Activated naive CD4-positive, alpha-beta T cell treated with anti-CD3 and anti-CD28 coated beads, Interleukin-2, amount 10 ng/mL, durations not matched to agents 7 days and 5 days (primary cell): Measurements from ENCODE around the gene GRIA3.

Source experiments
- CTCF ChIA-PET: fragments of 350-600 bp; sonication (Branson Sonifier 250); formaldehyde crosslinking; loops from one replicate; lab custom pipeline; 2021; ENCODE audit warnings: antibody characterized with exemption; lab: Charles Lee
- DNase-seq: peaks from one replicate; pipeline ENCODE4 v3.0.0-alpha.2; 2020
- H3K27ac Mint-ChIP-seq: one replicate; pipeline ENCODE4 v1.8.0; 2021; ENCODE audit warnings: mild to moderate bottlenecking, moderate library complexity, mixed read lengths
- H3K27me3 Mint-ChIP-seq: one replicate; pipeline ENCODE4 v1.8.0; 2021; ENCODE audit warnings: mild to moderate bottlenecking, mixed read lengths
- H3K36me3 Mint-ChIP-seq: one replicate; pipeline ENCODE4 v1.8.0; 2021; ENCODE audit warnings: mixed read lengths
- H3K4me1 Mint-ChIP-seq: one replicate; pipeline ENCODE4 v1.8.0; 2021; ENCODE audit warnings: mixed read lengths
- H3K4me3 Mint-ChIP-seq: one replicate; pipeline ENCODE4 v1.8.0; 2021; ENCODE audit warnings: mild to moderate bottlenecking, moderate library complexity, mixed read lengths
- H3K9me3 Mint-ChIP-seq: one replicate; pipeline ENCODE4 v1.8.0; 2021; ENCODE audit warnings: mixed read lengths

Gene GRIA3

DNA sequence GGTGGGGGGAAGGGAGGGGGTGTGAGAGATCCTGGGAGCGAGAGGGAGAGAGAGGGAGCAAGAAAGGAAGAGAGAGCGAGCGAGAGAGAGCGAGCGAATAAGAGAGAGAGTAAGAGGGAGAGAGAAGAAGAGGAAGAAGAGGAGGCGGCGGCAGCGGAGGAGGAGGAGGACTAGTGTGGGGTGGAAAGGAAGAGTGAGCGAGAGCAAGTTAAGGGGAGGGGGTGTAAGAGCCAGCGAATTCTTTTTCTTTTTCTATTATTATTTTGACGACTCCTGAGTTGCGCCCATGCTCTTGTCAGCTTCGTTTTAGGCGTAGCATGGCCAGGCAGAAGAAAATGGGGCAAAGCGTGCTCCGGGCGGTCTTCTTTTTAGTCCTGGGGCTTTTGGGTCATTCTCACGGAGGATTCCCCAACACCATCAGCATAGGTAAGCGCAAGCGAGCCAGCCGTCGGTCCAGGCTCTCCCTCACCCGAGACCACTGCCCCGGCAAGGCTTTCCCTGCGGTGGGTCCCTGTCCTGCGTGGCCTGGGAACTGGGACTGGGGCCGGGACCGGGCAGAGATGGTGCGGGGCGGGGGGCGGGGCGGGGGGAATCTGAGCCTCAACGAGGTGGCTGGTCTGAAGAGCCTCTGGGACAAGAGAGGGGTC lies at the start of gene GRIA3:
GRIA3 (plus strand) TSS at position 60 of the 647 bp plus-strand sequence; CDS start at position 318, 258 bp downstream.
- Mint-ChIP-seq H3K36me3 (no peaks in the 10 kb centered on the region), H3K27ac (no peak within 1 kb of the TSS), H3K9me3 (no peaks in the 10 kb centered on the region), H3K4me1 (no peaks in the 10 kb centered on the region), H3K27me3 (peaks cover 45% of the 10 kb centered on the region), H3K4me3 (no peak within 1 kb of the TSS)
- DNase-seq, result no peak
- CTCF ChIA-PET, result no interaction called here

DNA sequence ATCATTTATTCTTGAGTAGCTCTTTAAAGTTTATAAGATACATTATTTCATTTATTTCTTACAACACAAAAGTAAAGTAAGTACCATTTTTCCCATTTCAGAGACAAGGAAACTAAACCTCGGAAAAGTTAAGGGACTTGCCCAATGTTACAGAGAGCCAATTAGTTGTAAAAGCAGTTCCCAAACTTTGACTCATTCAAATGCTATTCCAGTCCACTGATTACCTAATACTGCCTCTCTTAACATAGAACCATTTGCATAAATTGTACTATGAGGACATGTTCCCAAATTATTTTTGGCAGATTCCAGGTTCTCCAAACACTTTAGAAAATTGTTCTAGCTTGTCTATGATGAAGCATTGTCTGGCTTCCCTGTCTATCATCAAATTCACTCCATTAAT lies 45.6 kb upstream of the GRIA3 start:
- Mint-ChIP-seq H3K4me1 (no peaks in the 10 kb centered on the region), H3K4me3 (no peak overlapping the region), H3K27me3 (no peaks in the 10 kb centered on the region), H3K27ac (no peak overlapping the region), H3K9me3 (no peaks in the 10 kb centered on the region), H3K36me3 (no peaks in the 10 kb centered on the region)
- CTCF ChIA-PET, result no interaction called here
- DNase-seq, result no peak

DNA sequence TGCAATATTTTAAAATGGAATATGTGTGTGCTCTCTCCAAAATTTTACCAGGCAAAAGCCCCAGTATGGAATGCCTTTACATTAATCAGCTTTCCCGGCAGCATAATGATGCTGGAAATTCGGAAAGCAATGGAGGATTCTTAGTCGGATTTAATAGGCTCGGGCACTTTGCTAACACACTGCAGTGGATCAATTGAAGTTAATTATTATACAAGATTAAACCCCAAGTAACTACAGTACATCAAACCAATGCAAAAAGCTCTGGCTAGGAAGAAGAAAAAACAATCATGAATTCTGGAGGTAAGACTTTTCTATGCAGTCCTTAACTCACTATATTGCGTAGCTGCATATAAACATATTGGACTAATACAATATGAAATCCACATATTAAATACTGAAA lies 43.6 kb upstream of the GRIA3 start:
- Mint-ChIP-seq H3K4me3 (no peak overlapping the region), H3K9me3 (no peaks in the 10 kb centered on the region), H3K27ac (no peak overlapping the region), H3K4me1 (no peaks in the 10 kb centered on the region), H3K36me3 (no peaks in the 10 kb centered on the region), H3K27me3 (no peaks in the 10 kb centered on the region)
- CTCF ChIA-PET, result no interaction called here
- DNase-seq, result no peak

DNA sequence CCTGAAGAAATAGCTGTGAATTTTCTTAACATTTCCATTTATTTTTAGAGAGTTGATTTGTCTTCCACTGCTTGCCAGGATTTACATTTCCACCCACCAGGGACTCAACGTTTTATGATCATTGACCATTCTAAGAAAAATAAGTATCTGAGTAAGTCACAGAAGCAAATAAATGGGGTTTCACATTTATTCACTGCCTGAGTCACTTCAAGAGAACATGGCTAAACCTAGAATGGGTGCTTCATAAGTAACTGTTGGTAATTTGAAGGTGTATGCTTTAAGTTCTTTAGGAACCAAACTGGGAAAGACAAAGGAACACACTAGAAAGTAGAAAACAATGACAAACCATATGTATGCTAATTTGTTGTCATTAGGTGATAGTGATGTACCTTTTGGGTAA lies 43.2 kb upstream of the GRIA3 start:
- no peak for DNase-seq
- Mint-ChIP-seq H3K4me1 (no peaks in the 10 kb centered on the region), H3K36me3 (no peaks in the 10 kb centered on the region), H3K27ac (no peak overlapping the region), H3K4me3 (no peak overlapping the region), H3K27me3 (no peaks in the 10 kb centered on the region), H3K9me3 (no peaks in the 10 kb centered on the region)
- CTCF ChIA-PET, result no interaction called here

DNA sequence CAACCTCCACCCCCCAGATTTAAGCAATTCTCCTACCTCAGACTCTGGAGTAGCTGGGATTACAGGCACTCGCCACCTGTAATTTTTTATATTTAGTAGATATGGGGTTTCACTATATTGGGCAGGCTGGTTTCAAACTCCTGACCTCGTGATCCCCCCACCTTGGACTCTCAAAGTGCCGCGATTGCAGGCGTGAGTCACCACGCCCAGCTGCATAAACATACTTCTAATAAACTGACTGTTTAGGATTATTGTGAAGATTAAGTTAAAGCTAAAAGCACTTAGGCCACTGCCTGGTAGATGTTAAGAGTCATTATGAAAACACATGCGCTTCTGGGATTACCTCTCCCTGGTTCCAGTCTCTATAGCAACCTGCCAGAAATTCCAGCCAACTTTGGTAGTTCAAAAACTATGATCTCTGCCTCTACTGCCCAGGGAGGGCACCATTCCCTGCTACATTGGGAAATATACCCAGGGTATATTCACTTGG lies 30.2 kb upstream of the GRIA3 start:
- CTCF ChIA-PET, result no interaction called here
- H3K36me3 Mint-ChIP-seq, result no peaks in the 10 kb centered on the region
- H3K4me3 Mint-ChIP-seq, result no peak overlapping the region
- no peaks in the 10 kb centered on the region for H3K27me3 Mint-ChIP-seq
- no peaks in the 10 kb centered on the region for H3K4me1 Mint-ChIP-seq
- no peak overlapping the region for H3K27ac Mint-ChIP-seq
- no peak for DNase-seq
- no peaks in the 10 kb centered on the region for H3K9me3 Mint-ChIP-seq

DNA sequence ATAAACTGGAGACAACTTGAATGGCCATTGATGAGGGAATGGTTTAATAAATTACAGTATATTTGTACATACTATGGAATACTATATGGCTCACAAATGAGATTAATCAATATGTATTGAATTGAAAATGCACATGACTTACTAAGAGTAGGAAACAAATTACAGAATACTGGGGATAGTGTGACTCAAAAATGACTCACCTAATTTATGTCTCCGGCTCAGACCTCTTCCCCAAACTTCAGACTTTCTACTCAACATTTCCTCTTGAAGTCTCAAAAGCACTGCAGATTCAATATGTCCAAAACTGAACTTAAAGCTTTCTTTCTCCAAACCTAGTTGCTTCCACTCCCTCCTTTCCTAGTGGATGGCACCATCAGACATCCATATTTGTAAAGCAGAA lies 28.8 kb upstream of the GRIA3 start:
- H3K36me3 Mint-ChIP-seq, result no peaks in the 10 kb centered on the region
- no peak for DNase-seq
- CTCF ChIA-PET, result no interaction called here

DNA sequence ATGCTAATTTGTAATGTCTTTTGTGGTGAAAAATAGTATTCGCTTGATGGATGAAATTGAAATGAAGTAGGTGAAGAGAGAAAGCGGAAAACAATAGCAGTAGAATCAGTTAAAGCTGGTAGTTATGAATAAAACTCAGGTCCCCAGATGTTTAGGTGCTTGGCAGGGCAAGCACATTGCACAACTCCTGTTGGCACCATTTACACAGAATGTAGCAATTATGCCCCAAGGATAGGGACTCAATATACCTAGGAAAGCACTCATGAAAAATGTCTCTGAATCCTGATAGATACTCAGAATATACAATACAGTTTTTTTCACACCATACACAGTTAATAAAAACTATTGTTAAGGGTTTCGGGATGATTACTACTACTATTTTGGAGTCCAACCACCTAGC lies 26.5 kb upstream of the GRIA3 start:
- CTCF ChIA-PET, result no interaction called here
- Mint-ChIP-seq H3K27me3 (no peaks in the 10 kb centered on the region), H3K4me1 (no peaks in the 10 kb centered on the region), H3K9me3 (no peaks in the 10 kb centered on the region), H3K27ac (no peak overlapping the region), H3K36me3 (no peaks in the 10 kb centered on the region), H3K4me3 (no peak overlapping the region)
- DNase-seq, result no peak

More for the DNA sequence above, 28.8 kb upstream of the GRIA3 start:
- no peaks in the 10 kb centered on the region for H3K27me3 Mint-ChIP-seq
- no peaks in the 10 kb centered on the region for H3K9me3 Mint-ChIP-seq
- H3K27ac Mint-ChIP-seq, result no peak overlapping the region
- no peak overlapping the region for H3K4me3 Mint-ChIP-seq
- no peaks in the 10 kb centered on the region for H3K4me1 Mint-ChIP-seq

DNA sequence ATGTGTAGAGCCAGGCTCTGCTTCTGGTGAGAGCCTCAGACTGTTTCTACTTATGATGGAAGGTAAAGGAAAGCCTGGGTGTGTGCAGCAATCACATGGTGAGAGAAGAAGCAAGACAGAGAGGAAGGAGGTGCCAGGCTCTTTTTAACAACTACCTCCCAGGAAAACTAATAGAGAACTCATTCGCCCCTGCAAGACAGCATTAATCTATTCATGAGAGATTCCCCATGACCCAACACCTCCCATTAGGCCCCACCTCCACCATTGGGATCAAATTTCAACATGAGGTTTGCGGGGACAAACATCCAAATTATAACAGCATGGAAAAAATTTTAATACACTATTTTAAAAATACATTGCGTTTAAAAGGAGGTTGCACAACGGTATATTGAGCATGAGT lies 24.7 kb upstream of the GRIA3 start:
- CTCF ChIA-PET, result no interaction called here
- no peak overlapping the region for H3K4me3 Mint-ChIP-seq
- H3K36me3 Mint-ChIP-seq, result no peaks in the 10 kb centered on the region
- H3K27me3 Mint-ChIP-seq, result no peaks in the 10 kb centered on the region
- no peaks in the 10 kb centered on the region for H3K4me1 Mint-ChIP-seq
- no peak overlapping the region for H3K27ac Mint-ChIP-seq
- H3K9me3 Mint-ChIP-seq, result no peaks in the 10 kb centered on the region
- DNase-seq, result no peak

DNA sequence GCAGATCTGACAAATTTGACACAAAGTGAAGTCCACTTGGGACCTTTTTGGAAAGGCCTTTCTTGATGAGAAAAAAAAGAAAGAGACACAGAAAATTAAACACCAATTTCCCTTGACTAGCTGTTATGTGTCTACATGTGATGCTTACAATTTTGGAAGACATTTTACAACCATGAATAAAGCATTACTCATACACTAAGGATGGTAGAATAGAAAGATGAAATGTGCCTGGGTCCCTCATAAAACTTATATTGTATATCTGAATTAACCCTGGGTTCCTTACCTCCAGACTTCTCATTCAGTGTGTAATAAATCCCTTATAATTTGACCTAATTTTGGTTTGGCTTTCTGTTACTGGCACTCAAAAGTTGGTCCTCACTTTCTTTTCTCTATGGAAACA lies 16.5 kb upstream of the GRIA3 start:
- Mint-ChIP-seq H3K4me3 (no peak overlapping the region), H3K27ac (no peak overlapping the region), H3K4me1 (no peaks in the 10 kb centered on the region), H3K9me3 (no peaks in the 10 kb centered on the region), H3K36me3 (no peaks in the 10 kb centered on the region), H3K27me3 (no peaks in the 10 kb centered on the region)
- CTCF ChIA-PET, result no interaction called here
- DNase-seq, result no peak

DNA sequence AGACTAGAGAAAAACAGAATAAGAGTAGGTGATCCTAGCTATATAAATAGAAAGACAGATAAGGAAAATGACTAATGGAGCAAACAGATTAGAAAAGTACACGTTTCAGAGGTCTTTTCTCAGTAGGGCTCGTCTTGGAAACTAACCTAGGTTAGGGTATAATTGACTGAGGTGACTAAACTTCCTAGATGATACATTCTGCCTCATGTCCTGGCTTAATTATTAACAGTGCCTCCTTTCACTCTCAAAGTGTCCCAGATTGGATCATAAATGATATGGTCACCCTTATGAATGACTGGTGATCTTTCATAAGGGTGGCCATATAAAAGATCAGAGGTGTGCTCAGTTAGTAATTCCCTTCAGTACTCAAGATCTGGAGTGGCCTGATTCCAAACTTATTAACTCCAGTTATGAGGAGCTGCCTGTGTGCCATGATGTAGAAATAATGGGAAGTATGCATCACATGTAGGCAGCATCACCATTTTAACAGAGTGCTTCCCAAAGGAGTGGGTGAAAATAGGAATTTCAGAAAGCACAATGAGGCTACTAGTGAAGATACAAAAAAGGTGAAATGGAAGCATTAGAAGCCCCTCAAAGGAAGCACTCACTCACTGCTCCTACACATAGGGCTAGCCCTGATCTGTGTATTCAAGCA lies 14.7 kb upstream of the GRIA3 start:
- H3K4me1 Mint-ChIP-seq, result no peaks in the 10 kb centered on the region
- H3K27me3 Mint-ChIP-seq, result no peaks in the 10 kb centered on the region
- CTCF ChIA-PET, result no interaction called here
- no peak overlapping the region for H3K27ac Mint-ChIP-seq
- no peak overlapping the region for H3K4me3 Mint-ChIP-seq
- H3K36me3 Mint-ChIP-seq, result no peaks in the 10 kb centered on the region
- no peaks in the 10 kb centered on the region for H3K9me3 Mint-ChIP-seq
- DNase-seq, result no peak

DNA sequence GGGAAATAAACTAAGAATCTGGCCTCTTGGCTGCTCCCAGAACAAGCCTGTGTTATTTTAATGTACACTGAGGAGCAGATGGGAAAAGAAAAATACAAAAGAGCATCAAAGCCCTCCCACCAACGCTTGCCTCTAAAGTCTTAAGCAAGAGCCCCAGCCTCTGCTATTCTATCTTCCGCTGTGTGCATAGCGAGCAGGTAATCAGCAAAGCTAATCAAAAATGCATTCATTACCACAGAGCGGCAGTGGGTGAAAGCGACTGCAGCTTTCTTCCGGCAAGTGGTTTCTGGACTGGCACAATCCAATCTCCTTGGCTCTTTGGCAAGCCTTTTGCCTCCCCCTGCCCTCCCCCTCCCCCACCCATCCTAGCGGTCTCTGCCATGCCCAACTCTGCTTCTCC lies 13.5 kb upstream of the GRIA3 start:
- Mint-ChIP-seq H3K27me3 (no peaks in the 10 kb centered on the region), H3K4me3 (no peak overlapping the region), H3K27ac (no peak overlapping the region), H3K9me3 (no peaks in the 10 kb centered on the region), H3K4me1 (no peaks in the 10 kb centered on the region), H3K36me3 (no peaks in the 10 kb centered on the region)
- CTCF ChIA-PET, result no interaction called here
- DNase-seq, result no peak

DNA sequence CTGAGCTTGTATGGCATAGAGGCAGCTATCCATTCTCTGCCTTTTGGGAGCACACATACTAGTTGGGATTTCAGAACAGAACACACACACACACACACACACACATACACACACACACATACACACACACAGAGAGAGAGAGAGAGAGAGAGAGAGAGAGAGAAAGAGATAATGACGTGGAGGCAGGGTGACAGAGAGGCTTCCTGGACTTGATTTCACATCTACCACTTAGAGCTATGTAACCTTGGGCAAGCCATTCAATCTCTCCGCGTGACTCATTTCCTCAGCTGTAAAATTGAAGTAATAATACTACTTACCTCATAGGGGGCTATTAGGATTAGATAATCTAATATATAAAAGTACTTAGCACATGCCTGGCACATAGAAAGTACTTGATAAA lies 12.3 kb upstream of the GRIA3 start:
- DNase-seq, result no peak
- no peaks in the 10 kb centered on the region for H3K9me3 Mint-ChIP-seq
- CTCF ChIA-PET, result no interaction called here
- H3K4me1 Mint-ChIP-seq, result no peaks in the 10 kb centered on the region
- H3K4me3 Mint-ChIP-seq, result no peak overlapping the region
- no peaks in the 10 kb centered on the region for H3K27me3 Mint-ChIP-seq
- no peak overlapping the region for H3K27ac Mint-ChIP-seq
- no peaks in the 10 kb centered on the region for H3K36me3 Mint-ChIP-seq

DNA sequence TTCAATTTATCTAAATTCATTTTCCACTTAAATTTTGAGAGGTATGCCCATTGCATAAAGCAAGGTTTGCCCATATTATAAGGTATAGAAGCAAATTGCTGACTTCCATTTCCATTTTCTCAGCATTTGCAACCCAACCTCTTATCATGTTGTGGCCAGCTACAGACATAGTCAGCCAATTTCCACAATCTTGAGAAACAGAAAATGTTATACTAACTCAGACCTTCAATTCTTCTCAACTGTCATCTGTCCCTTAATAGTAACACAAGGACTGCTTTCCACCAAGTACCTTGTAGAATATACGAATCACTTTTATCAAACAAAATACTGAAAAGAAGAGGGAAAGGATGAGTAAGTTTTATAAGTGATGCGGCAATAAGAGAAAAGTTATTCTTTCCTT lies 11.2 kb upstream of the GRIA3 start:
- CTCF ChIA-PET, result no interaction called here
- H3K36me3 Mint-ChIP-seq, result no peaks in the 10 kb centered on the region

DNA sequence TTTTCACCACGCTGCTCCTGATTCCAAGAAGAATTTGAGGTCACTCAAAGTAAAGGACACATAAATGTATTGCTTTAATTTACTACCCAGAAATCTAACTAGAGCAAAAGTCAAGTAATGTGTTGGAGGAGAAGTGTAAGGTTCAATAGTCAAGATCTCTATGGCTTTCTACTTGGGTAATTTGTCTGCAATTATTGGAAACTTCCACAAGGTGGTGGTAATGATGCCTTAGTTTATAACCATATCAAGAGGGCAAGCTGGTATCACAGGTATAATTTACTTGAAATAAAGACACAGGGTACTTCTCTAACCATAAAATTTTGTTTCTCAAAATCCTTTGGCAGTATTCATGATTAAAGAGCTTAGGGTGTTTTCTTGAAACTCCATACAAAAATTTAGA lies 10.2 kb upstream of the GRIA3 start:
- Mint-ChIP-seq H3K36me3 (no peaks in the 10 kb centered on the region), H3K4me3 (no peak overlapping the region), H3K27me3 (no peaks in the 10 kb centered on the region), H3K4me1 (no peaks in the 10 kb centered on the region), H3K27ac (no peak overlapping the region), H3K9me3 (no peaks in the 10 kb centered on the region)
- DNase-seq, result no peak
- CTCF ChIA-PET, result no interaction called here

More for the DNA sequence above, 11.2 kb upstream of the GRIA3 start:
- H3K9me3 Mint-ChIP-seq, result no peaks in the 10 kb centered on the region
- no peak for DNase-seq
- H3K27ac Mint-ChIP-seq, result no peak overlapping the region
- H3K4me1 Mint-ChIP-seq, result no peaks in the 10 kb centered on the region
- H3K4me3 Mint-ChIP-seq, result no peak overlapping the region
- no peaks in the 10 kb centered on the region for H3K27me3 Mint-ChIP-seq

DNA sequence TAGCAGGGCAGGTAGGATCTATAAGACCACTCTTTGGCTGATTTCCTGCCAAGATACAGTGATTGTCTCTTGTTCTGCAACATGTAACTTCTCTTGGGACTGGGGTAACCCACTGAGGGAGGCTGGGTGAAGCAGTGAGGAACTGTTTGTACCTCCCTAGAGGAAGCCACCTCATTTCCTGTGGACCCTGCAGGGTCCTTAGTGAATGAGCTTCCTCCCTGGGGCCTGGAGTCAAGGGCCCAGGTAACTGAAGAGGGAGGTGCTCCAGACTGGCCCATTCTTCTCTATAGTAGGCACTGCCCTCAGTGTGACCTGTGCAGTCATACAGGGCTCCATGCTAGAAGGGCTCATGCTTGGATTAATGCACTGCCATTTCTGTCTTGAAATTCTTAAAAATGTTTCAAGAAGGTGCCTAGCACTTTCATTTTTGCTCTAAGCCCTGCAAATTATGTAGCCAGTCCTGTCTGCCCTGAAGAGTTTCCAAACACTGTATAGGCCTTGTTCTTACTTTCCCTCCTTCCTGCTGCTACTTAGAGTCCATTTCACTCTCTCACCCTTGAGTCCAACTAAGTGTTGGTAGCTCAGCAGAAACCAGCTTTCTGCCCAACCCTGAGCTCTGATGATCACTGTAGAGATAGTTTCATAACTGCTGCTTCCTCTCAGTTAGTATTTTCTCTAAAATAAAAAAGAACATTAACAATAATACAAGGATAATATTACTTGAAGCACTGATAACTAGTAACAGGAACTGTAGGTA lies 8.5 kb upstream of the GRIA3 start:
- Mint-ChIP-seq H3K4me1 (no peaks in the 10 kb centered on the region), H3K36me3 (no peaks in the 10 kb centered on the region), H3K27ac (no peak overlapping the region), H3K27me3 (no peaks in the 10 kb centered on the region), H3K4me3 (no peak overlapping the region), H3K9me3 (no peaks in the 10 kb centered on the region)
- CTCF ChIA-PET, result interaction anchor here (0.6 kb wide), 1 partner anchor 17 kb away, joined by 3 read pairs; no protein-coding TSS in a partner anchor
- no peak for DNase-seq
